ENCODE measurements around the gene SIRT3. TPM values are rescaled to one million over a fixed set of nuclear protein-coding genes. Genes with fewer than 3 reads are reported as not detected.
A peak's percentile ranks its signal among the peaks of the same experiment; 100 is the strongest.
"Not testable (repeated sequence)": the region's sequence is repeated elsewhere in the genome, so short reads cannot be mapped to it uniquely, and the experiment has no call there.

SIRT3 gene
- total RNA-seq, 6 experiments from 2014 or later, result 8.0 to 10.9 (median 10.2) TPM

DNA sequence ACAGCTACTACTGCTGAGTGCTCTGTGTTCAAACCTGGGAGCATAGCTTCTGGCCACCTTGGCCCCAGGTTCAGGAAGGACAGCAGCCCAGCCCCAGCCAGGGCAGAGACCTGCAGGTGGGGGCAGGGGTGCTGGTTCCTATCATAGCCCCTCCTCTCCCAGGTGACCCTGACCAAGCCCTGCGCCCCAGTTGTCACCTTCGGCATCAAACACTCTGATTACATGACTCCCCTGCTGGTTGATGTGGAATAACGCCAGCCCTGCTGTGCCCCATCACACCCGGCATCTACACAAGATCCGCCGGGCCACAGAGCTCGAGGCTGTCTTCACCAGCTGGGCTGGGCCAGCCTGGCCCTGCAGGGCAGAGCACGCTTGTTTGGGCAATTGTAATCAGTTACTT, 36.4 kb downstream of the SIRT3 start:
- peaks cover 4% of the 10 kb centered on the region; the same call in 1 of the 2 replicates for H3K4me1 Mint-ChIP-seq (ENCODE audit: low read depth)
- no peaks in the 10 kb centered on the region for H3K9me3 Mint-ChIP-seq
- H3K27ac Mint-ChIP-seq, result no peak overlapping the region
- peak; percentile 23 for TF ChIP-seq CTCF (IDR thresholded peaks at IDR 0.05)
- no peak for DNase-seq
- no peak overlapping the region for H3K4me3 Mint-ChIP-seq
- H3K36me3 Mint-ChIP-seq (ENCODE audit: low read depth), result peaks cover 14% of the 10 kb centered on the region; the same call in 1 of the 2 replicates
- peaks cover 6% of the 10 kb centered on the region for H3K27me3 Mint-ChIP-seq (ENCODE audit: insufficient read depth)

- no peak overlapping the region for H3K27ac Mint-ChIP-seq
- no peaks in the 10 kb centered on the region for H3K9me3 Mint-ChIP-seq
- H3K36me3 Mint-ChIP-seq (ENCODE audit: low read depth), result peaks cover 14% of the 10 kb centered on the region; the same call in 1 of the 2 replicates
- peaks cover 6% of the 10 kb centered on the region for H3K27me3 Mint-ChIP-seq (ENCODE audit: insufficient read depth)
- DNase-seq, result no peak
- peaks cover 4% of the 10 kb centered on the region; the same call in 1 of the 2 replicates for H3K4me1 Mint-ChIP-seq (ENCODE audit: low read depth)
- no peak overlapping the region for H3K4me3 Mint-ChIP-seq
- no peak for TF ChIP-seq CTCF (IDR thresholded peaks at IDR 0.05)
Observed at GRCh38 chr11:199004-199581, 37.0 kb downstream of the SIRT3 start.

DNA sequence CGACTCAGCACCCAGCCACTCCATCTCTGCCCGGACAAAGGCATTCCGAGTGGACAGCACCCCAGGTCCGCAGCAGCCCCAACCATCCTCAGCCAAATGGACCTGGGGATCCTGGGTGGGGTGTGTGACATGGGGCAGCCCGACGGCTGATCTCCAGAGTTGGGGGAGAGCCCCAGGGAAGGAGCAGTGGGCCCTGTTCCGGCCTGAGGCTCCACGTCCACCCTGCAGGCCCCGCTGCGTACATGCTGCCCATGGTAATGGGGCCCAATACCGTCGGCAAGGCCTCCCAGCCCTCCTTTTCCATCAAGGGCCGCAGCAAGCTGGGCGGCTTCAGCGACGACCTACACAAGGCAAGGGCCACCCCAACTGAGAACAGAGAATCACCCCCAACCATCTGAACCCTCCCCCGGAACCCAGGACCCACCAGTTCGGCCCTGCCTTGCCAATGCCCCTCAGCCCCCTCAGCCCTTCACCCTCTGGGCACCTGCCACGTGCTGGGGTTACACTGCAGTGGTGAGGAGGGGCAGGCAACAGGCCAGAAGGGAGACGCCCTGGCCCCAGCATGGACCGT, 37.8 kb downstream of the SIRT3 start:
- H3K4me3 Mint-ChIP-seq, result no peak overlapping the region
- H3K27me3 Mint-ChIP-seq (ENCODE audit: insufficient read depth), result peaks cover 4% of the 10 kb centered on the region
- H3K27ac Mint-ChIP-seq, result no peak overlapping the region
- H3K36me3 Mint-ChIP-seq (ENCODE audit: low read depth), result peaks cover 10% of the 10 kb centered on the region; the same call in 1 of the 2 replicates
- TF ChIP-seq CTCF (IDR thresholded peaks at IDR 0.05), result no peak
- no peaks in the 10 kb centered on the region for H3K4me1 Mint-ChIP-seq (ENCODE audit: low read depth)
- H3K9me3 Mint-ChIP-seq, result no peaks in the 10 kb centered on the region
- no peak for DNase-seq

- peaks cover 2% of the 10 kb centered on the region for H3K27me3 Mint-ChIP-seq (ENCODE audit: insufficient read depth)
- no peaks in the 10 kb centered on the region for H3K4me1 Mint-ChIP-seq (ENCODE audit: low read depth)
- H3K27ac Mint-ChIP-seq, result no peak overlapping the region
- TF ChIP-seq CTCF (IDR thresholded peaks at IDR 0.05), result no peak
- peaks cover 5% of the 10 kb centered on the region; the same call in 1 of the 2 replicates for H3K36me3 Mint-ChIP-seq (ENCODE audit: low read depth)
- no peak overlapping the region for H3K4me3 Mint-ChIP-seq
- H3K9me3 Mint-ChIP-seq, result no peaks in the 10 kb centered on the region
- no peak for DNase-seq
Observed at GRCh38 chr11:197741-198235, 38.4 kb downstream of the SIRT3 start.

GRCh38 chr11:196786-197731, 39.1 kb downstream of the SIRT3 start:
- H3K27me3 Mint-ChIP-seq (ENCODE audit: insufficient read depth), result peaks cover 2% of the 10 kb centered on the region; the same call in 1 of the 2 replicates
- no peak overlapping the region for H3K4me3 Mint-ChIP-seq
- H3K36me3 Mint-ChIP-seq (ENCODE audit: low read depth), result peaks cover 5% of the 10 kb centered on the region; the same call in 1 of the 2 replicates
- no peaks in the 10 kb centered on the region for H3K4me1 Mint-ChIP-seq (ENCODE audit: low read depth)
- H3K9me3 Mint-ChIP-seq, result no peaks in the 10 kb centered on the region
- no peak overlapping the region for H3K27ac Mint-ChIP-seq
- TF ChIP-seq CTCF (IDR thresholded peaks at IDR 0.05), result no peak
- no peak for DNase-seq

DNA sequence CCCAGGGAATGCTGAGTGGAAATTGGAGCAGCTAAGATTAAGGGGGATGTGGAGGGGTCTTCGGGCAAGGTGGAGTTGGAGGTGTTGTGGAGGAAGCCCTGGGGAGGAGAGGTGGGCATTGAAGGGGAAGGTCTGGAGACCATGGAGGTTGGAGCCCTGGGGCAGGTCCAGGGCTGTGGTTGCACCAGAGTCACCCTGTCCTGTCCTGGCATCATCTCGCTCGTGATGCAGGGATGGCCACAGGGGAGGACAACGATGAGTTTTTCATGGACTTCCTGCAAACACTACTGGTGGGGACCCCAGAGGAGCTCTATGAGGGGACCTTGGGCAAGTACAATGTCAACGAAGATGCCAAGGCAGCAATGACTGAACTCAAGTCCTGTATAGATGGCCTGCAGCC, 42.7 kb downstream of the SIRT3 start:
- H3K4me3 Mint-ChIP-seq; DNase-seq; H3K36me3 Mint-ChIP-seq (ENCODE audit: low read depth); H3K9me3 Mint-ChIP-seq; H3K27ac Mint-ChIP-seq; H3K4me1 Mint-ChIP-seq (ENCODE audit: low read depth); H3K27me3 Mint-ChIP-seq (ENCODE audit: insufficient read depth): not testable (repeated sequence)

DNA sequence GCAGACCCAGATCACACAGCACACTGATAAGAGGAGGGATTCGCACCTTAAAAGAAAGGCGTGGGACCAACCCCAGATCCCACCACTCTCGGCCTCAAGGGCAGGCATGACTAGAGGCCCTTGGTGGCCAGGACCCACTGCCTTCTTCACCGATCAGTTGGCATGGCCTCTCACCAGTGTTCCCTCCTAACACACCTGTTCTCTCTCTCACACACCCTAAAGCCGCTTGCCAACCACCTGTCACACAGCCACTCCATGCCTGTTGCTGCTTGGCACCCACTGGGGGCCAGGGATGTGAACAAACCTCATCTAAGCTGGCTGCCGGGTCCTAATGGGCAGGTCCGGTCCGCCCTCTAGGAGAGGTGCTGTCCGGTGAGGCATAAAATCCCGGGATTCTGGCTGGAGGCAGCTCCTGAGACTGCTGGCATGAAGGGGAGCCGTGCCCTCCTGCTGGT, 43.4 kb downstream of the SIRT3 start, which contains the start of gene SCGB1C1:
Gene SCGB1C1 (plus strand): TSS at position 405 of the 455 bp plus-strand sequence. CDS start 22 bp downstream, at position 427.
- not testable (repeated sequence) for H3K9me3 Mint-ChIP-seq; H3K4me1 Mint-ChIP-seq (ENCODE audit: low read depth); DNase-seq; H3K27ac Mint-ChIP-seq; H3K36me3 Mint-ChIP-seq (ENCODE audit: low read depth); H3K27me3 Mint-ChIP-seq (ENCODE audit: insufficient read depth); H3K4me3 Mint-ChIP-seq
